Measurements from ENCODE around the gene PTEN. TPM values are rescaled to one million over a fixed set of nuclear protein-coding genes. Genes with fewer than 3 reads are reported as not detected.

The PTEN gene
- total RNA-seq, 1 donor from 2014 or later = 96.3 TPM

DNA sequence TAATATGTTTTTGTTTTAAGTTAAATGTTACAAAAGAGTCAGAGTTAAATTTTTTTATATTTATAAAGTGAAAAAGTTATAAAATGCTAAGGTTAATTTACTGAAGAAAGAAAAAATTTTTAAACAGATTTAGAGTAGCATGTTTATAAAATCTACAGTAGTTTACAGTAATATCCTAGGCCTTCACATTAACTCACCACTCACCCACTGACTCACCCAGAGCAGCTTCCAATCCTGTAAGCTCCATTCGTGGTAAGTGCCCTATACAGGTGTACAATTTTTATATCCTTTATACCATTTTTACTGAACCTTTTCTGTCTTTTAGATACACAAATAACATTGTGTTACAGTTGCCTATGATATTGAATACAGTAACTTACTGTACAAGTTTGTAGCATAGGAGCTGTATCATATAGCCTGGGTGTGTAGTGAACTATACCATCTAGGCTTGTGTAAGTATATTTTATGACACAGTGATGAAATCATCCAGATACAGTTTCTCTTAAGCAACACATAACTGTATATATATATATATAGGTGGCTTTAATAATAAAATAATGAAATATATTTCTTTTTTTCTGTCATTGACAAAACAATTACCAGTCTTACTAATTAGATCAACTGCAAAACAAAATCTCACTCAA lies 79.6 kb downstream of the PTEN start:
- no peak overlapping the region for H3K4me3 ChIP-seq
- no peaks in the 10 kb centered on the region for H3K9me3 ChIP-seq
- TF ChIP-seq, protein P1, sequence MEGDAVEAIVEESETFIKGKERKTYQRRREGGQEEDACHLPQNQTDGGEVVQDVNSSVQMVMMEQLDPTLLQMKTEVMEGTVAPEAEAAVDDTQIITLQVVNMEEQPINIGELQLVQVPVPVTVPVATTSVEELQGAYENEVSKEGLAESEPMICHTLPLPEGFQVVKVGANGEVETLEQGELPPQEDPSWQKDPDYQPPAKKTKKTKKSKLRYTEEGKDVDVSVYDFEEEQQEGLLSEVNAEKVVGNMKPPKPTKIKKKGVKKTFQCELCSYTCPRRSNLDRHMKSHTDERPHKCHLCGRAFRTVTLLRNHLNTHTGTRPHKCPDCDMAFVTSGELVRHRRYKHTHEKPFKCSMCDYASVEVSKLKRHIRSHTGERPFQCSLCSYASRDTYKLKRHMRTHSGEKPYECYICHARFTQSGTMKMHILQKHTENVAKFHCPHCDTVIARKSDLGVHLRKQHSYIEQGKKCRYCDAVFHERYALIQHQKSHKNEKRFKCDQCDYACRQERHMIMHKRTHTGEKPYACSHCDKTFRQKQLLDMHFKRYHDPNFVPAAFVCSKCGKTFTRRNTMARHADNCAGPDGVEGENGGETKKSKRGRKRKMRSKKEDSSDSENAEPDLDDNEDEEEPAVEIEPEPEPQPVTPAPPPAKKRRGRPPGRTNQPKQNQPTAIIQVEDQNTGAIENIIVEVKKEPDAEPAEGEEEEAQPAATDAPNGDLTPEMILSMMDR (IDR thresholded peaks at IDR 0.05) = no peak
- H3K27me3 ChIP-seq = no peaks in the 10 kb centered on the region
- no peak for DNase-seq (ENCODE audit: low spot score in 2 of 2)
- peaks cover 3 to 8% of the 10 kb centered on the region in 2 donors for H3K36me3 ChIP-seq
- no peak overlapping the region for H3K27ac ChIP-seq
- intact Hi-C loops (cut with DNase I) = no loop called here
- peaks cover 0 to 20% of the 10 kb centered on the region in 2 donors for H3K4me1 ChIP-seq

GRCh38 chr10:87945984-87946383 lies 82.6 kb downstream of the PTEN start:
- Histone ChIP-seq H3K27ac (no peak overlapping the region), H3K36me3 (peaks cover 3 to 8% of the 10 kb centered on the region in 2 donors), H3K27me3 (no peaks in the 10 kb centered on the region), H3K9me3 (no peaks in the 10 kb centered on the region), H3K4me3 (no peak overlapping the region), H3K4me1 (peaks cover 0 to 6% of the 10 kb centered on the region in 2 donors)
- intact Hi-C loops (cut with DNase I) = no loop called here
- DNase-seq (ENCODE audit: low spot score in 2 of 2) = no peak
- TF ChIP-seq, protein P1 (IDR thresholded peaks at IDR 0.05) = no peak

DNA sequence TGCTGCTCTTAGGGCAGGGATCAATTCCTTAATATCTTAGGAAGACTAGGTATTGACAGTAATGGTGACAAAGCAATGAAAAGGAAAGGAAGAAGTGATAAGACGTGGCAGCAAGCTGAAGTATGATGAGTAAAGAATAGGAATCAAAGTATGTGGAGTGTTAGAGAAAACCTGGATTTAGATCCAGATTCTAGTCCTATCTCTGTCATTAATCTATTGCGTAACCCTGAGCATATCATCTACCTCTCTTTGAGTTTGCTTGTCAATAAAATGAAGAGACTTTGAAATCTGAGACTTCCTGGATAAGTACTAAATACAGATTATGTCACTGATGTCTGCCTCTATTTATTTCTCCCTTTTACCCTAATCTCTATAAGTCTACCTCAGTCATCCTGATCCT lies 89.2 kb downstream of the PTEN start:
- H3K27me3 ChIP-seq = no peaks in the 10 kb centered on the region
- H3K9me3 ChIP-seq = no peaks in the 10 kb centered on the region
- DNase-seq (ENCODE audit: low spot score in 2 of 2) = no peak
- H3K4me1 ChIP-seq = peaks cover 0 to 4% of the 10 kb centered on the region in 2 donors
- intact Hi-C loops (cut with DNase I) = no loop called here
- TF ChIP-seq, protein P1 (IDR thresholded peaks at IDR 0.05) = no peak
- H3K27ac ChIP-seq = no peak overlapping the region
- peaks cover 8 to 17% of the 10 kb centered on the region in 2 donors for H3K36me3 ChIP-seq
- H3K4me3 ChIP-seq = no peak overlapping the region

DNA sequence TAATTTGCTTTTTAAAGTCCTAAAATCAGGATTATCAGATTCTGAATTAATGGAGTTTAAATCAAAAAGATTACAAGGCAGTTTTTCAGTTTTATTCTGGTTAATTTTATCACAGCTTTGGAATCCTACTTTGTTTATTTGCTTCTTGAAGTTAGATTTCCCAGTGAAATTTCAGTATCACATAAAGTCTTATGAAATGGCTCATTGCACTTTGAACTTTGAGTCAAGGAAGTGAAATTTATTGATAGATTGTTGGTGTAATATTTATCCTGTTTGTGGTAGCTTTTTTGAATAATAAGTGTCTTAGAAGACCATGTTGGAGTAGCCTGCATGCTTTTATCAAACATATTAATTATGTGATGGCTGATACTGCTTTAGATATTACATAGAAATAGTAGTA lies 92.6 kb downstream of the PTEN start:
- H3K27ac ChIP-seq = peak overlapping the region in 1 of 2 donors; percentile 4
- peaks cover 8 to 25% of the 10 kb centered on the region in 2 donors for H3K36me3 ChIP-seq
- no peaks in the 10 kb centered on the region for H3K9me3 ChIP-seq
- no peak overlapping the region for H3K4me3 ChIP-seq
- DNase-seq (ENCODE audit: low spot score in 2 of 2) = no peak
- no peaks in the 10 kb centered on the region for H3K27me3 ChIP-seq
- TF ChIP-seq, protein P1 (IDR thresholded peaks at IDR 0.05) = no peak
- intact Hi-C loops (cut with DNase I) = no loop called here
- H3K4me1 ChIP-seq = peaks cover 0 to 17% of the 10 kb centered on the region in 2 donors

DNA sequence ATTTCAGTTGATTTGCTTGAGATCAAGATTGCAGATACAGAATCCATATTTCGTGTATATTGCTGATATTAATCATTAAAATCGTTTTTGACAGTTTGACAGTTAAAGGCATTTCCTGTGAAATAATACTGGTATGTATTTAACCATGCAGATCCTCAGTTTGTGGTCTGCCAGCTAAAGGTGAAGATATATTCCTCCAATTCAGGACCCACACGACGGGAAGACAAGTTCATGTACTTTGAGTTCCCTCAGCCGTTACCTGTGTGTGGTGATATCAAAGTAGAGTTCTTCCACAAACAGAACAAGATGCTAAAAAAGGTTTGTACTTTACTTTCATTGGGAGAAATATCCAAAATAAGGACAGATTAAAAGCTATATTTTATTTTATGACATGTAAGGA lies 94.3 kb downstream of the PTEN start:
- Histone ChIP-seq H3K4me1 (peaks cover 0 to 23% of the 10 kb centered on the region in 2 donors), H3K36me3 (peaks cover 8 to 20% of the 10 kb centered on the region in 2 donors), H3K4me3 (no peak overlapping the region), H3K27me3 (no peaks in the 10 kb centered on the region), H3K27ac (peak overlapping the region; percentile 19 to 32), H3K9me3 (no peaks in the 10 kb centered on the region)
- TF ChIP-seq, protein P1 (IDR thresholded peaks at IDR 0.05) = no peak
- intact Hi-C loops (cut with DNase I) = no loop called here
- DNase-seq (ENCODE audit: low spot score in 2 of 2) = no peak

Measured in ascending aorta (tissue), 2 donors.